GM18858 (cell line): ENCODE results near the gene DCAF4L1.

ENCODE experiments used
- ATAC-seq: cut with Tn5 transposase; IDR thresholded peaks from one replicate; pipeline ENCODE4 v1.9.1; 2021; ENCODE audit not compliant: unreplicated experiment

Gene DCAF4L1

GRCh38 chr4:41981456-41981855 is at the start of gene DCAF4L1:
TSS of gene DCAF4L1 (plus strand) at chr4:41981756. CDS start at chr4:41981793, 37 bp downstream.
- no peak for ATAC-seq

GRCh38 chr4:41932988-41933387 is 48.6 kb upstream of the DCAF4L1 start:
- no peak for ATAC-seq

GRCh38 chr4:41933997-41934503 is 47.5 kb upstream of the DCAF4L1 start:
- ATAC-seq = no peak

- no peak for ATAC-seq
Measured at GRCh38 chr4:41934514-41934900, 47.0 kb upstream of the DCAF4L1 start.

GRCh38 chr4:41934901-41935651 is 46.5 kb upstream of the DCAF4L1 start, which contains the start of gene TMEM33:
TSS of gene TMEM33 (plus strand) at chr4:41935429. CDS start at chr4:41935485, 56 bp downstream.
- ATAC-seq = peak; percentile 85

- ATAC-seq = peak; percentile 4
Measured at GRCh38 chr4:41935652-41936021, 45.9 kb upstream of the DCAF4L1 start.

GRCh38 chr4:41939016-41939626 is 42.4 kb upstream of the DCAF4L1 start:
- ATAC-seq = no peak

- ATAC-seq = no peak
Measured at GRCh38 chr4:41940834-41941233, 40.7 kb upstream of the DCAF4L1 start.

GRCh38 chr4:41943506-41943905 is 38.0 kb upstream of the DCAF4L1 start:
- ATAC-seq = no peak

GRCh38 chr4:41944089-41944488 is 37.5 kb upstream of the DCAF4L1 start:
- no peak for ATAC-seq

- no peak for ATAC-seq
Measured at GRCh38 chr4:41949531-41949930, 32.0 kb upstream of the DCAF4L1 start.

GRCh38 chr4:41957634-41958033 is 23.9 kb upstream of the DCAF4L1 start:
- no peak for ATAC-seq

- no peak for ATAC-seq
Measured at GRCh38 chr4:41963105-41963504, 18.5 kb upstream of the DCAF4L1 start.

GRCh38 chr4:41964401-41964800 is 17.2 kb upstream of the DCAF4L1 start:
- no peak for ATAC-seq

- no peak for ATAC-seq
Measured at GRCh38 chr4:41967392-41967791, 14.2 kb upstream of the DCAF4L1 start.

GRCh38 chr4:41969671-41970070 is 11.9 kb upstream of the DCAF4L1 start:
- ATAC-seq = no peak

GRCh38 chr4:41975341-41975740 is 6.2 kb upstream of the DCAF4L1 start:
- no peak for ATAC-seq

GRCh38 chr4:41976775-41977516 is 4.6 kb upstream of the DCAF4L1 start:
- no peak for ATAC-seq

GRCh38 chr4:41977709-41978108 is 3.8 kb upstream of the DCAF4L1 start:
- ATAC-seq = no peak

- no peak for ATAC-seq
Measured at GRCh38 chr4:41982716-41983115, 1.2 kb downstream of the DCAF4L1 start.

GRCh38 chr4:41985151-41985550 is 3.6 kb downstream of the DCAF4L1 start:
- no peak for ATAC-seq

- peak; percentile 2 for ATAC-seq
Measured at GRCh38 chr4:41989994-41990364, 8.4 kb downstream of the DCAF4L1 start.
